Glomerular visceral epithelial cell (primary cell): ENCODE data around the gene KRT80.
A peak's percentile ranks its signal among the peaks of the same experiment; 100 is the strongest.
"Not testable (repeated sequence)": the region's sequence is repeated elsewhere in the genome, so short reads cannot be mapped to it uniquely, and the experiment has no call there.

Source experiments
- DNase-seq: peaks from one replicate; pipeline ENCODE4 v3.0.0-alpha.2; 2016; ENCODE audit errors: extremely low spot score

The KRT80 gene

GRCh38 chr12:52191841-52192791 is at the start of gene KRT80:
Gene KRT80, minus strand, starts transcription at chr12:52192014. Its CDS starts 112 bp downstream, at chr12:52191902.
- peak; percentile 99 for DNase-seq

GRCh38 chr12:52241205-52241842 is 49.5 kb upstream of the KRT80 start:
- no peak for DNase-seq

DNA sequence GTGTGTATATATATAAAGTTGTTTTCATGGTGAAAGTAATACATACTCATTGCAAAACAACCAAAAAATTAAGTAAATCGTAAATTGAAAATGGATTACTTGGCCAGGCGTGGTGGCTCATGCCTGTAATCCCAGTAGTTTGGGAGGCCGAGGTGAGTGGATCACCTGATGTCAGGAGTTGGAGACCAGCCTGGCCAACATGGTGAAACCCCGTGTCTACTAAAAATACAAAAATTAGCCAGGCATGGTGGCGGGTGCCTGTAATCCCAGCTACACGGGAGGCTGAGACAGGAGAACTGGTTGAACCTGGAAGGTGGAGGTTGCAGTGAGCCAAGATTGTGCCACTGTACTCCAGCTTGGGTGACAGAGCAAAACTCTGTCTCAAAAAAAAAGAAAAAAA is 48.4 kb upstream of the KRT80 start:
- not testable (repeated sequence) for DNase-seq

DNA sequence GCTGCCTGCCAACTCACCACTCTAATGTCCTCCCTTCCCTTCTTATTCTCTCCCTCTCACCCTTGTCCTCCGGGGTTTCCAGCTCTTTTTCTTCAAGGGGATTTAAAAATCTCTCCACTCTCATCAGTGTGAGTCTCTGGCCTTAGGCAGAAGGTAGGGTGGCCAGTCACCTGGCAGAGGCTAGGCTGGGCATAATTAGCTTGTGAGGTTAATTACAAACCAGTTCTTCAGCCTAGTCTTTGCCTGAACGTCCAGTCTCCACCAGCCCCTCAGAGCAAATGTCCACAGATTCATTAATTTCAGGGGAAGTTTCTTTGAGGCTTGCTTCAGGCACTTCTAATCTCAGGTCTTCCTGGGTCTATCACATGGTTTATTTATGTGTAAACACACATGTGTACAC is 48.0 kb upstream of the KRT80 start:
- DNase-seq, result no peak

- DNase-seq, result no peak
Measured at GRCh38 chr12:52238916-52239646, 47.3 kb upstream of the KRT80 start.

- no peak for DNase-seq
Measured at GRCh38 chr12:52238207-52238840, 46.5 kb upstream of the KRT80 start.

DNA sequence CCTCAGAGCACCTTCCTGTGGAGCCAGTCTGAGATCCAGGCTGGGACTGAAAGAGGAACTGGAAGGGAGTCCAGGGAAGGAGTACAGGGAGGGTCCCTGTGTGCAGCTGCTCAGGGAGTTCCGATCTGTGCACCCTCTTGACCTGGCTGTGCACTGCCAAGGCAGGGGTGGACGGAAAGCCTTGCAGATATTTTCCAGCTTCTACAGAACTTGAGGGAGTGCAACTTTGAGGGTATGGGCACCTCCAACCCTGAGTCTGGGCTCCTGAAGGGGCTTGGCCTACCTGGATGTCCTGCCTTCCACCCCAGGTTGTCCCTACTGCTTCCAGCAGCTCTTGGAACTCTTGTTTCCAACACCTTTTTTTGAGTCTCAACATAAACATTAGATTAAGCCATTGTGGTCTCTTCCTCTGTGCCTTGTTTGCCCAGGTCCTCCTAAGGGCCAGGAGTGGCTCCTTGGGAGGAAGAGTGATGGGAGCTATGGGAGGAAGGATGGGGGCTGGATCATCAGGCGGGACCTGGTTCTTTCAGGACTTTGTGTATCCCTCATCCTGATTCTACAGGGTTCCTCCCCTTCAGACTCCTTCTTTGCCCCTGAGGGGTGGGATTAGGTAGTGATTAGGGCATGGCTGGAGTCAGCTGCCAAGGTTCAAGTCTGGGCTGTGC is 44.7 kb upstream of the KRT80 start:
- DNase-seq, result no peak

DNA sequence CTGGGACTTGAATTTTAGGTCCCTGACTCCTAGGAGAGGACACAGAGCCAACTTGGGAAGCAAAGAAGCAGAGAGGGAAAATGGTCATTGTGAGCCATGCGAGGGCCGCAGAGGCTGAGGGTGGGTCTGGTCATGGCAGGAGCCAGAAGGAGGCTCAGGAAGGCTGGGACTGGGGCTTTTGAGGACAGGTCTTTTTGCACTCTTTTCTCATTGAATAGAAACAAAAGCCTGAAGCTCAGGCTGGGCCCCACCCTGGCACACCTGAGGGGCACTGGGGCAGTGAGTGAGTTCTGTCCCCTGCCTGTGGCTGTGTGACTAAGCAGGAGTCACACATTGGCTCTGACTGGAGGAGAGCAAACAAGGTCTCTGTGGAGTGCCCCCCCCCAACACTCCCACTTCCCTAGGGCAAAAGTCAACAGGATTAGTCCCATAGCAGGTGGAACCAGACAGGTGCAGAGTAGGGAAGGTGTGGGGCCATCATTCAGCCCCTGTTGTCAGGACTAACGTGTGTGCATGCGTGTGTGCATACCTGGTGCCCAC is 44.1 kb upstream of the KRT80 start:
- DNase-seq, result no peak

DNA sequence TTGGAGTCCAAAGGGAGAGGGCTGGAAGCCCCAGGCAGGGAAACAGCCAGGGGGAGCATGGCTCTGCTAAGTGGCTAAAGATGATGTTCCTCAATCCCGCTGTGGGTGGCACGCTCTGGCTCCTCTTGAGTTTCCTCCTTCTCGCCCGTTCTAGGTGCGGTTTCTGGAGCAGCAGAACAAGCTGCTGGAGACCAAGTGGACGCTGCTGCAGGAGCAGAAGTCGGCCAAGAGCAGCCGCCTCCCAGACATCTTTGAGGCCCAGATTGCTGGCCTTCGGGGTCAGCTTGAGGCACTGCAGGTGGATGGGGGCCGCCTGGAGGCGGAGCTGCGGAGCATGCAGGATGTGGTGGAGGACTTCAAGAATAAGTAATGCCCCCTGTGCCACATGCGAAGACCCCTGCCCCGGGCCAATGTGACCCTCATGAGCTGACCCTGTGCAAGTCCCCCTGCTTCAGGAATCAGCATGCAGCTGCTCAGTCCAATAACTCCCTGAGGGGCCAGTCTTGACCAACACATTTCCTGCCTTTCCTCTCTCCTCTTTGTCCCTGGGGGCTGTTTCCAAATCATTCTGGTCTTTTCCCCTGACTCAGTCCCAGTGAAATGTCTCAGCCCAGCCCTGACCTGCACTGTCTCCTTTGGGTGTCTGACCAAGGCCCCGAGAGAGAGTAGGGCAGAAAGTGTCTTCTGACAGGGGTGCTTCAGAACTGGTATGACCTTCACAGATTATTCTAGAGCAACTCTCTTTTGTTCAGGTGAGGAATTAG is 43.4 kb upstream of the KRT80 start:
- no peak for DNase-seq

DNA sequence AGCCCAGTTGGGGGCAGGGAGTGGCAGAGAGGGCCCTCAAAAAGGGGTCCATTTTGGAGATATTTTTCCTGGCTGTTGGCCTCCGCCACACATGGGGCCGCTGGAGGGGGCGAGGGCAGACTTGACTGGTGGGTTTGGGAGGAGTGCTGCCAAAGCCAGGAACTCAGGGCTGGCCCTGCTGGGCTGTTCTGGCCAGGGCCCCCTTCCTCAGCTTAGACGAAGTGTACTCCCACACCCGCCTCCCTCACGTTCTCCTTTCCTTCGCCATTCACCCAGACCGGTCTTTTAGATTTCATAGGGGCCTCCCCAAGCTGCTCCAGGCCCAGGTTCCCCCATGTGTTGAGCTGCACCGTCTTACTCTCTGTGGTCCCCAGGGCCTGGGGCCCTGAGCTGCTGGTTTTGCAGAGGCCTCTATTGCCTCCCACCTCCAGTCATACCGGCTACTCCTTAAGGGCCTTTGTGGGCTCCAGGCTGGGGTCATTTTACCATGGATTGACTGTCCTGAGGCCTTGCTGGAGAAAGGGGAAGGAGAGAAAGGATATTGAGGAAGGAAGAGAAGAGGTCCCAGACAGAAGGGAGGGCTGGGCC is 42.5 kb upstream of the KRT80 start:
- no peak for DNase-seq

- no peak for DNase-seq
Measured at GRCh38 chr12:52233462-52234207, 41.8 kb upstream of the KRT80 start.

GRCh38 chr12:52232674-52233461 is 41.1 kb upstream of the KRT80 start, which contains the start of gene KRT7:
Gene KRT7, plus strand, starts transcription at chr12:52233243. Its CDS starts 54 bp downstream, at chr12:52233297.
- DNase-seq, result peak; percentile 61

GRCh38 chr12:52232203-52232673 is 40.4 kb upstream of the KRT80 start:
- no peak for DNase-seq

DNA sequence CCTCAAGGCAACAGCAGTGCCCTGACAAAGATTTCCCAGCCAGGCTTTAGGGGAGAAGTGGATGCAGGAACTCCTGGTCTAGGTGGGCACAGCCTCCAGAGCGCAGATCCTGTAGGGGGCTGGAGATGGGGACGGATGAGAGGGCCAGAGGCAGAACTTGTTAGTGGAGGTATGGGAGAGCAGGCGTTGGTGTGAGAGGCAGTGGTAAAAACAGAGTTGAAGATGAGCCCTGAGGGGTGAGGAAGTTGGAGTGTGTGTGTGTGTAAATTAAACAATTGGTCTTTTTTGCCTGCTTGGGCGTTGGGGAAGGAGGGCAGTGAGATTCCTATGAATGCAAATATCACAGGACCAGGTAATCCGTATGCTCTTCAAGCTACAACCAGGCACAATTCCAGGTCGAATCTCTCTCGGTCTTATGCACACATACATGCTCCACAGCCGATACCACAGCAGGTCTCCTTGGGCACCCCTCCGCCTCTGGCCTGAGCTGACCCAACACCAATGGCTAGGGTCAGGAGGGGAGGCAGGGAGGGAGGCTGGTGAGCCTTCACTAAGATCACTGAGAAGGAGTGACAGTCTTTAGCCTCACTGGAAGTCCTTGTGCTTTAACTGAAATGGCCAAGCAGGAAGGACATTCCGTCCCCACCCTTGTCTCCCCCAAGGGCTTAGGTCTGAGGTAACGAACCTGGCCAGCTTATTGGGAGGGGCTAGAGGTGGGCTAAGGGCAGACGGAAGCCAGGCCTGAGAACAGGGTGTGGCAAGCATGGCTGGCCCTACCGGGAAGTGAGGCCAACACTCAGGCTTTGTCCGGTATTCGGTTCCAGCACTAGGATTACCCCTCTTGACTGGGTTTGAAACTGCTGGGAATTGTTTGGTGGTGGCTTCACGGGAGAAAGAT is 39.7 kb upstream of the KRT80 start:
- DNase-seq, result no peak

DNA sequence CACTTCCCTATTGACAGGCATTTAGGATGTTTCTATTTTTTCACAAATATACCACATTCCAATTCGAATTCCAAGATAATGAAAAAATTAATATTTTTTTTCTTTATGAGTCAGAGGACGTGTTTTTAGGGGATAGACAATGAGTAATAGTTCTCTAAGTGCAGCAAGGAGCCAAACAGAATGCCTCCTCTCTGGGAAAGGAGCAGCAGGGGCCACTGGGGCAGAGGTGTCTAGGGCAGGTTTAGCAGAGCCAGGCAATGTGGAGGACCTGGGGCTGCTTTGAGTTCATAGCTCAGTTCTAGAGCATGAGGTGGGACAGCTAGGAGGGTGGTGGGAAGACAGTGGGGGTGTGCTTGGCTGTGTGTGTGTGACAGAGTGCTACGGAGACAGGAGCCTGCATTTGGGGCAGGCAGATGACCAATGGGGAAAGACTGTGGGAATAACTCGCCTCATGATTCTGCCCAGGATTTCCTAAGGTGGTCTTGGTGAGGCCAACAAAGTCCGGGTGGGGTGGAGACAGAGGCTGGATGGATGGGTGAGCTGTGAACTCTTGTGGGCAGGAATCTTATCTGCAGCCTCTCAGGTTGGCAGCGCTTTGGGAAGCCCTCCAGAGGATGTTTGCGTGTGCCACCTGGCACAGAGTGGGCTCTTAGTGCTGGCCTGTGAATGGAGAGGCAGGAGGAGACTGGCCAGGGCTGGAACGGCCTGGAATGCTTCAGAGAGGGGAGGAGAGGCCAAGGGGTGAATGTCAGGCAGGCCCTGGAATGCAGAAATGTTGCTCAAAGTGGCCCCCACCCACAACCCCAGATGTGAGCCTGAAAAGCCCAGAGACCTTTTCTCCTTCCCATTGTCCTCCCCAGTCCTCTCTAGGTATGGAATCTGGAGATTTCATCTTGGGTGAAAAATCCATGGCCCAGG is 38.8 kb upstream of the KRT80 start:
- DNase-seq, result peak; percentile 76

- no peak for DNase-seq
Measured at GRCh38 chr12:52229836-52230343, 38.1 kb upstream of the KRT80 start.
